GM12872 (cell line): ENCODE results near the gene SLC4A4.

Experiments
- TF ChIP-seq, protein P1 (sequence below): IDR thresholded peaks from 3 replicates; pipeline ENCODE4 v1.5.1; 2011; ENCODE audit warnings: low read depth, mild to moderate bottlenecking, low read length, moderate library complexity; ENCODE audit not compliant: insufficient read depth

Gene SLC4A4

DNA sequence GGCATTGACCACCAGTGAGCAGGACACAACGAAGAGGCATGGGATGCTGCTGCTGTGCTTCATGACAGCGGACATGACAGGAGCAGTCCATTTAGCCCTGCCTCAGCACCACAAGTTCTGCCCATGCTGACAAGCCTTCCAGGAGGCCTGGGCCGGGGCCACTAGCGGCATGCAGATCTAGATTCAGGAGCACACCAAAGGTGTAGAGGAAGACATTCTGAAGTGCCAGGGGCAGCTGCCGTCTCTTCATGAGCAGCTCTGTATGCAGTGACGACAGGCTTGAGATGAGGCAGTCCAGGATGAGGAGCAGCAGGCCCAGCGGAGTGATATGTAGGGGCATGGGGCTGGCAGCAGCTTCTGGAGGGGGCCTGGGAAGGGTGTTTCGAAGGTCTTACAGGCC is 38.5 kb upstream of the SLC4A4 start:
- TF ChIP-seq, protein P1, sequence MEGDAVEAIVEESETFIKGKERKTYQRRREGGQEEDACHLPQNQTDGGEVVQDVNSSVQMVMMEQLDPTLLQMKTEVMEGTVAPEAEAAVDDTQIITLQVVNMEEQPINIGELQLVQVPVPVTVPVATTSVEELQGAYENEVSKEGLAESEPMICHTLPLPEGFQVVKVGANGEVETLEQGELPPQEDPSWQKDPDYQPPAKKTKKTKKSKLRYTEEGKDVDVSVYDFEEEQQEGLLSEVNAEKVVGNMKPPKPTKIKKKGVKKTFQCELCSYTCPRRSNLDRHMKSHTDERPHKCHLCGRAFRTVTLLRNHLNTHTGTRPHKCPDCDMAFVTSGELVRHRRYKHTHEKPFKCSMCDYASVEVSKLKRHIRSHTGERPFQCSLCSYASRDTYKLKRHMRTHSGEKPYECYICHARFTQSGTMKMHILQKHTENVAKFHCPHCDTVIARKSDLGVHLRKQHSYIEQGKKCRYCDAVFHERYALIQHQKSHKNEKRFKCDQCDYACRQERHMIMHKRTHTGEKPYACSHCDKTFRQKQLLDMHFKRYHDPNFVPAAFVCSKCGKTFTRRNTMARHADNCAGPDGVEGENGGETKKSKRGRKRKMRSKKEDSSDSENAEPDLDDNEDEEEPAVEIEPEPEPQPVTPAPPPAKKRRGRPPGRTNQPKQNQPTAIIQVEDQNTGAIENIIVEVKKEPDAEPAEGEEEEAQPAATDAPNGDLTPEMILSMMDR: no peak

DNA sequence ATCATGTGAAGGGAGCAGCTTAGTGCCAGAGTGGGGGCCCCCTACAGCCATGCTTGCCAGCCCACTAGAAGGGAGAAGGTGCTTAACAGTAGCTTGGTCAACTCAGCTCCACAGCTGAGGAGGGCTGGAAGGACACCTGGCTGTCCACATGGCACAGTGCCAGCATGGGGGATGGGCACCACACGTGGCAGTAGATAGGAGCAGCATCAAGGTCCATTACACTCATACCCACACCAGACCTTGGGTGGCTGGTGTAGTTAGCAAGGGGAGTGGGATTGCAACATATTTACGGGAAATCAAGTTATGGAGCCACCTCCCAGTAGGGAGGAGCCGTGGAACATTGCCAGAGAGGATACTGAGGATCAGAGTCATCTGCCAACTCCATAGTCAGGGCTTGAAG is 37.9 kb upstream of the SLC4A4 start:
- TF ChIP-seq, protein P1: no peak

DNA sequence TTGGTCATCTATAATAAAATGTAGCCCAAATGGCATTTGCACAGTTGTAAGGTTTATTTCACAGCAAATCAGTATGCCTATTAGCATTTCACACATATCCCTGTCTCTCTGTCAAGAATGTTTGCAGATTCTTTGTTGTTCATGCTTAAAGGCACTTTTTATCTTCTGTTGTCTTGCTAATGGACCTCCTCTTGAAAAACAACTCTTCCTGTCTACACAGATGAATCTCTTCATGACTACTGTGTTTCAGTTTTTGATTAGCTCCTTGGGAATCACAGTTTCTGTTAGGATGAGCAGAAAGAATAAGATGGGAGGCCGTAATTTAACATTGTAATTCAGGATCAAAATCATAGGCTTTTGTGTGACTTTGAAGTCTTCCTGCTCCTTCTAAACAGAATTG is 35.5 kb upstream of the SLC4A4 start:
- TF ChIP-seq, protein P1: no peak

DNA sequence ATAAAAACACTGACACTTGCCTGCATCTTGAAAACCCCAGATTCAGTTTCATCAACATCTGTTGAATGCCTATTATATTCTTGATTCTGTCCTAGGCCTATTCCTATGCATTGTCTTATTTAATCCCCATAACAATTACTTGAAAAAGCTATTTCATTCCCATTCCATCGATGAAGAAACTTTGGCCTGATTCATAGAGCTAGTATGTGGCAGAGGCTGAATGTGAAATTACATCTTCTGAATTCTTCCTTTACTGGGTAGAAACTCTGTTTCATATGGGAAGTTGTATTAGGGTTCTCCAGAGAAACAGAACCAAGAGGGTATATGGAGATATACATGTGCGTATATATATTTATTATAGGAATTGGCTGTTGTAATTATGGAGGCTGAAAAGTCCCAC is 35.0 kb upstream of the SLC4A4 start:
- TF ChIP-seq, protein P1: no peak

DNA sequence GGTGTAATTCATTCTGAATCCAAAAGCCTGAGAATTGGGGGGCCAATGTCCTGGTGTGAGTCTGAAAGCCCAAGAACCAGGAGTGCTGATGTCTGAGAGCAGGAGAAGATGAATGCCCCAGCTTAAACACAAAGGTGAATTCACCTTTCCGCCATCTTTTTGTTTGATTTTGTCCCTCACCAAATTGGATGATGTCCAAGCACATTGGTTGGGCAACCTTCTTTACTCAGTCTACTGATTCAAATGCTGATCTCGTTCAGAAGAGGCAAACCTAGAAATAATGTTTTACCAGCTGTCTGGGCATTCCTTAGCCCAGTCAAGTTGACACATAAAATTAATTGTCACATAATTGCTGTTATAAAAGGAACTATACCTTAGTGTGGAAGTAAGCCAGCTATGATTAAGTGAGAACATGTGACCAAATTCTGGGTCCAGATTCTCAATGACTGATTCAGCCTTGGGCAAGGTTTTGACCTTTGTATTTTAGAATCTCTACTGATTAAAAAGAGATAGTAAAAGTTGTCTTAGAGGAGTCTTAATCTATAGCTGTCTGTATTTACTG is 34.5 kb upstream of the SLC4A4 start:
- TF ChIP-seq, protein P1: no peak

DNA sequence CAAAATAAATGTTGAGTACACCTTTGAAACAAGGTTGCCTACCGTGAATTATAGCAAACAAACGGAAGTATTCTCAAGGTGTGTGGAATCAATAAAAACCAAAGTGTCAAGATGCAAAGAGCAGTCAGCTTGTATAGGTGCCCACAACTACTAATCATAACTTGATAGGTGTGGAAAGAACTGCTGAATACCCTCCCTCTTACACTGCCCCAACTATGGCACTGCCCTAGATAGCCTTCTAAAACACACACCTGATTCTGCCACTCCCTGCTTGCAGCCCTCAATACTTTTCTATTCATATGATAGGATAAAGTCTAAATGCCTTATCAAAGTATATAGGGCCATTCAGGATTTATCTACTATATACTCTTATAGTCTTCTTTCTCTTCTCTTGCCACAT is 31.1 kb upstream of the SLC4A4 start:
- TF ChIP-seq, protein P1: no peak

DNA sequence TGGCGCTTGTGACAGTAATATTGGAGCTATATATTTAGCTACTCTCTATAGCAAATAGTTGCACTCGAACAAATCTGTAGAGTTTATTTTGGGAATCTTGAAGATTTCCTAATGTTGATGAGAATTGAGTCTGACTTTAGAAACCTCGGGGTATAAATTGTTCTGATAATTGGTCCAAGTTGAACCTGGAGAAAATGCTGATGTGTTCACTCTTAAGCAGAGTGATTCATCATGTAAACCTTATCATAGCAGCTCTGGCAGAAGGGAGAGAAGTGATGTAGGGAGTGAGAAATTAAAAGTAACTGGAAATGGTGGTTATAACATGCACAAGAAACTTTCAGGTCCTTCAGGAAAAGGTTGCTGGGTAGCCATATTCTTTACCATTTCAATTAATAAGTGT is 16.4 kb upstream of the SLC4A4 start:
- TF ChIP-seq, protein P1: no peak
